HG03159 (cell line): ENCODE data around the gene TMEM235.
"Not testable (repeated sequence)": the region's sequence is repeated elsewhere in the genome, so short reads cannot be mapped to it uniquely, and the experiment has no call there.

ENCODE experiments used
- ATAC-seq: cut with Tn5 transposase; IDR thresholded peaks from one replicate; pipeline ENCODE4 v1.9.1; 2021; ENCODE audit warnings: mild to moderate bottlenecking, moderate library complexity; ENCODE audit not compliant: unreplicated experiment

TMEM235 gene

GRCh38 chr17:78214706-78215061, 16.7 kb upstream of the TMEM235 start:
- no peak for ATAC-seq

GRCh38 chr17:78219396-78220150, 11.9 kb upstream of the TMEM235 start:
- no peak for ATAC-seq

GRCh38 chr17:78223061-78223460, 8.4 kb upstream of the TMEM235 start:
- no peak for ATAC-seq

DNA sequence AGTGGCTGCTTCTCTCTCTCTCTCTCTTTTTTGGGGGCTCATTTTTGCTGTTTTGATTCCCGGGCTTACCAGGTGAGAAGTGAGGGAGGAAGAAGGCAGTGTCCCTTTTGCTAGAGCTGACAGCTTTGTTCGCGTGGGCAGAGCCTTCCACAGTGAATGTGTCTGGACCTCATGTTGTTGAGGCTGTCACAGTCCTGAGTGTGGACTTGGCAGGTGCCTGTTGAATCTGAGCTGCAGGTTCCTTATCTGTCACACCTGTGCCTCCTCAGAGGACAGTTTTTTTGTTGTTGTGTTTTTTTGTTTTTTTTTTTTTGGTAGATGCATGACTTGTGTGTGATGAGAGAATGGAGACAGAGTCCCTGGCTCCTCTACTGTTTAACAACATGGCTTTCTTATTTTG, 7.7 kb upstream of the TMEM235 start:
- no peak for ATAC-seq

- ATAC-seq: no peak
Observed at GRCh38 chr17:78224231-78225087, 7.0 kb upstream of the TMEM235 start.

- ATAC-seq: no peak
Observed at GRCh38 chr17:78225088-78225865, 6.2 kb upstream of the TMEM235 start.

DNA sequence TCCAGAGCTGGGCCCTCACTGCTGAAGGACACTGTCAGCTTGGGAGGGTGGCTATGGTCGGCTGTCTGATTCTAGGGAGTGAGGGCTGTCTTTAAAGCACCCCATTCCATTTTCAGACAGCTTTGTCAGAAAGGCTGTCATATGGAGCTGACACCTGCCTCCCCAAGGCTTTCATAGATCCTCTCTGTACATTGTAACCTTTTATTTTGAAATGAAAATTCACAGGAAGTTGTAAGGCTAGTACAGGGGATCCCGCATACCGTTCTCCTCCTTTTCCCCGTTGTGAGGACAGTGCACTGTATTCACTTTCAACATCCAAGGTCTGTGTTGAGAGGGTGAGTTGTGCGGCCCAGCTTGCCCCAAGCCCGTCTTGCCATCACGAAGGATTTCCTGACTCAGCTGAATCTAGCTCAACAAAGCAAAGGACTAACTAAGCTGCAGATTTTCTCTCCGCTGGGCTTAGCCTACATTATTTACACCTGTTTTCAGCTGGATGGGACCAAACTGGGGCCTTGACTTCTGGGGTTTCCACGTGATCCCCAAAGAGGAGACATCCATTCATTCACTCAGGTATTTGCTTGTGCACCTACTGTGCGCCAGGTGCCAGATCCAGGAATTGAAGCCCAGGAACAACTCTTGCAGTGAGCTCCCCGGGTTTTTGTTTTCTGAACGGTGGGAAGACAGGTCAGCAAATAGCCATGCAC, 5.2 kb upstream of the TMEM235 start:
- ATAC-seq: no peak

- no peak for ATAC-seq
Observed at GRCh38 chr17:78226759-78227454, 4.5 kb upstream of the TMEM235 start.

GRCh38 chr17:78227455-78227916, 3.9 kb upstream of the TMEM235 start:
- no peak for ATAC-seq

- ATAC-seq: no peak
Observed at GRCh38 chr17:78228176-78228575, 3.3 kb upstream of the TMEM235 start.

GRCh38 chr17:78230252-78230962, 1.0 kb upstream of the TMEM235 start:
- no peak for ATAC-seq

DNA sequence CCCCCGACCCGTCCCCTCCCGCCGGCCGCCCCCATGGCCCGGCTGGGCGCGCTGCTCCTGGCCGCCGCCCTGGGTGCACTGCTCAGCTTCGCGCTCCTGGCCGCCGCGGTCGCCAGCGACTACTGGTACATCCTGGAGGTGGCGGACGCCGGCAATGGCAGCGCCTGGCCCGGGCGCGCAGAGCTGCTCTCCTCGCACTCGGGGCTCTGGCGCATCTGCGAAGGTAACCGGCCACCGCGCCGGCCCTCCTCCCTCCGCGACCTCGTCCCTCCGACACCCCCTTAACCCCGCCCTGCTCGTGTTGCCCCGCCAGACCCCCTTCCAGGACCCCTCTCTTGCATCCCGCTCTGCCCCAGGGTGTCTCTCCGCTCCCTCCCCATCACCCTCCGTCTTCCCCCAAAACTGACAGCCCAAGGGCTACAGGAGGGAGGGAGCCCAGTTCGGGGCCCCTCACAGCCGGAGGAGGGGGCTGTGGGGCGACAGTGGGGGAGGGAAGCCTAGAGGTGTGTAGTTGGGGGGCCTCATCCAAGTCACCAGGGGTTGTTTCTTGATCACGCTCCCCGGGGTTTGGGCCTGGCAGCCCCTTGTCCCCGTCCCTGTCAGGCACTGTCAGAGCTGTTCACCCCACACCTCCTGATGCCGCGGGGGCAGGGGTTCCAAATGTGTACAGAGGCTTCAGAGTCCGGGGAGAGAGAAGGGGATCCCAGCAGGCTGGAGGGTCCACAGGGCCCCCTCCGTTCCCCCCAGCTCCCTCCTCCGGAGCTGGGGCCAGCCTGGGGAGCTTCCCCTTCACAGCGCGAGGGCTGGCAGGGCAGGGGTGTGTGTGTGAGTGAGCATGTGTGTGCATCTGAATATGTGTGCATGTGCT, 794 bp downstream of the TMEM235 start:
- no peak for ATAC-seq

- no peak for ATAC-seq
Observed at GRCh38 chr17:78232859-78233173, 1.4 kb downstream of the TMEM235 start.

DNA sequence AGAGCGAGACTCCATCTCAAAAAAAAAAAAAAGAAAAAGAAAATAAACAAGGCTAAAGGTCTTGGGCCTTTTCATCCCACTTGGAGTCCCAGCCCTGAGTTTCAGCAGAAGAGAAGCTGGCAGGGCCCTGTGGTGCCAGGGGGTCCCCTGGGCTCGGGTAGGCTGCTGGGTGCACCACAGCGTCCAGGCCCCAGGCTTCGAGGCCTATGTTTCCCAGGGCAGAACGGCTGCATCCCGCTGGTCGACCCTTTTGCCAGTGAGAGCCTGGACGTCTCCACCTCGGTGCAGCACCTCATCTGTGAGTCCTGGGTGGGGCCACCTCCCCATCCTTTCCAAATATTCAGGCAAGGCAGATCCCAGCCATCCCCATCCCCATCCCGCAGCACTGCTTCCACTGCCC, 2.2 kb downstream of the TMEM235 start:
- ATAC-seq: no peak

DNA sequence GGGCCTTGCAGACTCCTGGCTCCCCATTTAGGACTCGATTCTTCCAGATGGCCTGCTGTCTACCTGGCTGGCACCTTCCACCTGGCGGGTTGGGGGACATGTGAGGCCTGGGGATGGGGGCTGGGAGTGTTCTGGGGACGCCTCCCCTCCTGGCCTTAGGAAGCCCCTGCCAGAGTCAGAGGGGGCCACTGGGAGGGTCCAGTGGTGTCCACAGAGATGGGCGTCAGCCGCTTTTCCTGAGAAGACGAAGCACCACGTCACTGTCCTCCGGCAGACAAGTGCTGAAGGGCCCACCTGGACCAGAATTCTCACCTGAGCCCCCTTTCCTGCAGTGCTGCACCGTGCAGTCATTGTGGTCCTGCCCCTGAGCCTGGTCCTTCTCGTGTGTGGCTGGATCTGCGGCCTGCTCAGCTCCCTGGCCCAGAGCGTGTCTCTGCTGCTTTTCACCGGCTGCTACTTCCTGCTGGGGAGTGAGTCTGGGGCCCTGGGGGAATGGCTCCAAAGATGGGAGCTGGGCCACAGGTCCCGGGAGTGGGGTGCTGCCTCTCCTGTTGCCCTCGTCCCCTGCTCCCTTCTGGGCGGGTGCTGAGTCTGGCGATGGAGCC, 2.9 kb downstream of the TMEM235 start:
- no peak for ATAC-seq

- ATAC-seq: not testable (repeated sequence)
Observed at GRCh38 chr17:78235022-78235421, 3.6 kb downstream of the TMEM235 start.

DNA sequence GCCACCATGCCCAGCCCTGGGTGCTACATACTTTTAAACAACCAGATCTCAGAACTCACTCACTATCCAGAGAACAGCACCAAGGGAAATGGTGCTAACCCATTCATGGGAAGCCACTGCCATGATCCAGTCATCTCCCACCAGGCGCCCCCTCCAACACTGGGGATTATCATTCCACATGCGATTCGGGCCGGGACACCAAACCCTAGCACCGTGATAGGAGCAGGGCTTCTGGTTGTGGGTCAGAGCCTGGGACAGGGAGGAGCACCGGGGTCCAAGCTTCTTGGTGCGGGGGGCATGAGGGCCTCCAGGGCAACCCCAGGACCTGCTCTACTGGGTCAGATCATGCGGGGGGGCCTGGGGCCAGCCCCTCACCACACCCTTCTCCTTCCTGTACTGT, 4.5 kb downstream of the TMEM235 start:
- ATAC-seq: no peak

GRCh38 chr17:78236362-78237127, 5.1 kb downstream of the TMEM235 start:
- ATAC-seq: no peak
